Measurements from ENCODE around the gene MGMT.

The MGMT gene

GRCh38 chr10:129740532-129741279, 273.7 kb downstream of the MGMT start:
- no peak for DNase-seq (ENCODE audit: low spot score)

GRCh38 chr10:129741280-129741977, 274.4 kb downstream of the MGMT start:
- no peak for DNase-seq (ENCODE audit: low spot score)

GRCh38 chr10:129741978-129742741, 275.1 kb downstream of the MGMT start:
- no peak for DNase-seq (ENCODE audit: low spot score)

- DNase-seq (ENCODE audit: low spot score): no peak
These were observed 275.9 kb downstream of the MGMT start for GRCh38 chr10:129742742-129743550.

- DNase-seq (ENCODE audit: low spot score): no peak
These were observed 276.7 kb downstream of the MGMT start for GRCh38 chr10:129743738-129744133.

GRCh38 chr10:129744134-129745111, 277.4 kb downstream of the MGMT start:
- no peak for DNase-seq (ENCODE audit: low spot score)

GRCh38 chr10:129745186-129745750, 278.2 kb downstream of the MGMT start:
- DNase-seq (ENCODE audit: low spot score): no peak

GRCh38 chr10:129754211-129755050, 287.4 kb downstream of the MGMT start:
- no peak for DNase-seq (ENCODE audit: low spot score)

- DNase-seq (ENCODE audit: low spot score): no peak
These were observed 288.1 kb downstream of the MGMT start for GRCh38 chr10:129755158-129755591.

- no peak for DNase-seq (ENCODE audit: low spot score)
These were observed 288.6 kb downstream of the MGMT start for GRCh38 chr10:129755621-129756020.

- no peak for DNase-seq (ENCODE audit: low spot score)
These were observed 290.2 kb downstream of the MGMT start for GRCh38 chr10:129756912-129757901.

- DNase-seq (ENCODE audit: low spot score): no peak
These were observed 291.4 kb downstream of the MGMT start for GRCh38 chr10:129758207-129759021.

GRCh38 chr10:129759214-129760002, 292.4 kb downstream of the MGMT start:
- no peak for DNase-seq (ENCODE audit: low spot score)

GRCh38 chr10:129760003-129760315, 292.9 kb downstream of the MGMT start:
- DNase-seq (ENCODE audit: low spot score): no peak

GRCh38 chr10:129760416-129760815, 293.4 kb downstream of the MGMT start:
- no peak for DNase-seq (ENCODE audit: low spot score)

GRCh38 chr10:129761197-129761972, 294.3 kb downstream of the MGMT start:
- DNase-seq (ENCODE audit: low spot score): no peak
